Activated CD4-positive, alpha-beta T cell treated with anti-CD3 and anti-CD28 coated beads, Interleukin-2, amount 50 U/mL, for 4 hours (primary cell): Measurements from ENCODE around the gene ASXL1.

ENCODE experiments used
- DNase-seq, 2 experiments: peaks; one replicate each; pipeline ENCODE4 v3.0.0-alpha.2; 2020

The ASXL1 gene

DNA sequence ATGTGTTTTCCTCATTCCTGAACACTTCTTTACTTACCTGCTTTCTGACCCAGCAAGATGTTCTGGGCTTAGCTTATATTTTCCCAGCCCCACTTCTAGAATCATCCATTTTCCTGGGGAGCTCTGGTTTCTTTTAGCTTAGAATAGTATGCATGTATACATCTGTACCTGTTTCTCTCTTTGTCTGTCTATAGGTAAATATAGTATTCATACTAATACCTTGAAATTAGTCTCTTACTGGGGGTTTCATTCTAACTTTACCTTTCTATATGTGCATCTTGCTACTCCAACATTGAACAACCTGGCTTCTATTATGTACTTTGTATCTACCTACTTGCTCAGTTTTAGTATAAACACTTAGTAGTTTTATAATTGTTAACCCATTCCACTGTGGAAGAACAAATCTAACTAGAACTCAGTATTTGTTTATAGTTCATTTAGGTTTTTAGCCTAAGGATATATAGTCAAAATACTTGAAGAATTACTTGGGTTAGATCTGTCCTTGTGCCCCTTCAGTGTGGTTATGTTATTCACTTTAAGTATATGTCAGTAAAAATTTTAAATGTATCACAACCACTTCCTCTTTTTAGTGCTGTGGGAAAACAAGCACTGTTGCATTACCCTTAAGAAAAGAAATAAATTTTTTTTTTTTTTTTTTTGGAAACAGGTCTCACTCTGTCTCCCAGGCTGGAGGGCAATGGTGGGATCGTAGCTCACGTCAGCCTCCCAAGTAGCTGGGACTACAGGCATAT, 54.0 kb downstream of the ASXL1 start:
- no peak for DNase-seq

DNA sequence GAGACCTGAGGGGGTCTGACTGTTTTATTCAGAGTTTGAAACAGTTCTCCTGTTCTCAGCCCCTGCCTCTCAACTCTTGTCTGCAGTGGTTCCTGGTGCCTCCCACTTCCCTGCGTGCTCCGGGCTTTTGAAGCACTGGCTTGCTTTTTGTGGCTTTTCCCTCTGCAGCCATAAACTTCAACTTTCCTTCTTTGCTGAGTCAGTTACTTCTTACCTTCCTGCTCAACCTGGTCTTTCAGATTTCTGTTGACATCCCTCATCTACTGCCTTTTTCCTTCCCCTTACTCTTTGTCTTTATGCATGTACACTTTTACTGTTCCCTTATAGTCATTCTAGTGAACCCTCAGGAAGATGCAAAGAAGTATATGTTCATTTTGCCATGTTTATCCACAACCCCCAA, 57.4 kb downstream of the ASXL1 start:
- no peak for DNase-seq

DNA sequence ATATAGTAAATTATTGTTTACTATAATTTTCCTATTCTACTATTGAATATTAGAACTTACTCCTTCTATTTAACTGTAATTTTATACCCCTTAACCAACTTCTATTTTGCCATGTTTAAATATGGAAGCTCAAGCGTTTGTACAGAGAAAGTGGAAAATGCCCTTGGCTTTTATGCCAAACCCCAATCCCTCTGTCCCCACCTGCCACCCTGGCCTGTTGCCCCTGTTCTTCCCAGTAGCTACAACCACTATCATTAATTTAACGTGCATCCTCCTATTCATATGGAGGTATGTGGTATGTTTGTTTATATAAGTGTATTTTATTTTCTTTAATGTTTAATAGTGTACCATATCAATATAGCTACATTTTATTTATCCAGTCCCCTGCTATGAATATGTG, 58.1 kb downstream of the ASXL1 start:
- no peak for DNase-seq

DNA sequence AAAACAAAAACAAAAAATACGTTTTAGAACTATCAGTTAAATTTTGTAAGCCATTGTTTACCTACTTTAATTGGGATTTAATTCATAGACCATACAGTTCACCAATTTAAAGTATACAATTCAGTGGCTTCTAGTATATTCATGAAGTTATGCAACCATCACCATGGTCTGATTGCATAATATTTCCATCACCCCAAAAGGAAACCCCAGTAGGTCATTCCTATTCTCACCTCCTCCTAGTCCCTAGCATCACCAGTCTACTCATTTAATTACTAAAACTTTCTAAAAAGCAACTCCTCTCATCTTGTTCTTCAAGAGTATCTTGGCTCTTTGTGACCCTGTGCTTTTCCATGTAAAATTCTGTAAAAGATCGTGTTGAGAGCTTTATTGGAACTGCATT, 60.2 kb downstream of the ASXL1 start:
- DNase-seq, result no peak

DNA sequence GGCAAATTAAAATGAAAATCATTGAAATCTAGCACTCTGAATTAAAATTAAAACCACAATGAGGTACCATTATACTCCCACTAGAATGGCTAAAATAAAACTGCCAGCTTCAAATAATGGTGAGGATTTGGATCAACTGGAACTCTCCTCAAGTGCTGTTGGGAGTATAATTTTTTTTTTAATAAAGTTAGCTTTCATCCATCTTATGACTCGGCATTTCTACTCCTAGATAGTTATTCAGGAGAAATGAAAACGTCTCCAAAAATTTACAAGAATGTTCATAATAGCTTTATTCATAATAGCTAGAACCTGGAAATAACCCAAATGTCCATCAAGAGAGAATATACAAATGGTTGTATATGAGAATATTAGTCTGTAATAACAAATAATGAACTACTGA, 63.2 kb downstream of the ASXL1 start:
- no peak for DNase-seq

DNA sequence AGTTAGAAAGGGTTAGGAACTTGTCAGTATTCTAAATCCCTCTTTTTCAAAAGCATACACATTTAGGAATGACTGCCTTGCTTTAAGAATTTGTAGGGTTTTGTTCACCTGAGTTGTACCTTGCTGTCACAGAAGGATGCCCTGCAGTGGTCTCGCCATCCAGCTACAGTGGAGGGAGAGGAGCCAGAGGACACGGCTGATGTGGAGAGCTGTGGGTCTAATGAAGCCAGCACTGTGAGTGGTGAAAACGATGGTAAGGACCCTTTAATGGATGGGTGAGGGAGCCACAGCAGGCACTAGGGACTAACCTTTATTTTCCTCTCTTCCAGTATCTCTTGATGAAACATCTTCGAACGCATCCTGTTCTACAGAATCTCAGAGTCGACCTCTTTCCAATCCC, 69.9 kb downstream of the ASXL1 start:
- no peak for DNase-seq

DNA sequence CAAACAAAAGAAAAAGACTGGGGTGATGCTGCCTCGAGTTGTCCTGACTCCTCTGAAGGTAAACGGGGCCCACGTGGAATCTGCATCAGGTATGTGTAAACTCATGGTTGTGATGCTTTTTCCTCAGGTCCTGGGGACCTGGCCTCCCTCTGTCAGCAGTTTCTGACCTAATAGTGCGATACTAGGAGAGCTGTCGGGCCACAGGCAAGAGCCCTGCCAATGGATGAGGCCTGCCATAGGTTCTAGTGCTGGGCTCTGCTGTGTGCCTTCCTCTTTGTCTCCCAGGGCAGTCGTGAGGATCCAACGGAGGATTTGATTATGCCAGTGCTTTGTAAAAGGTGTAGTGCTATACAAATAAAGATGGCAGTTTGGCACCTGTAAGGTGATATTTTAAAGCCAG, 71.2 kb downstream of the ASXL1 start:
- DNase-seq, result no peak

DNA sequence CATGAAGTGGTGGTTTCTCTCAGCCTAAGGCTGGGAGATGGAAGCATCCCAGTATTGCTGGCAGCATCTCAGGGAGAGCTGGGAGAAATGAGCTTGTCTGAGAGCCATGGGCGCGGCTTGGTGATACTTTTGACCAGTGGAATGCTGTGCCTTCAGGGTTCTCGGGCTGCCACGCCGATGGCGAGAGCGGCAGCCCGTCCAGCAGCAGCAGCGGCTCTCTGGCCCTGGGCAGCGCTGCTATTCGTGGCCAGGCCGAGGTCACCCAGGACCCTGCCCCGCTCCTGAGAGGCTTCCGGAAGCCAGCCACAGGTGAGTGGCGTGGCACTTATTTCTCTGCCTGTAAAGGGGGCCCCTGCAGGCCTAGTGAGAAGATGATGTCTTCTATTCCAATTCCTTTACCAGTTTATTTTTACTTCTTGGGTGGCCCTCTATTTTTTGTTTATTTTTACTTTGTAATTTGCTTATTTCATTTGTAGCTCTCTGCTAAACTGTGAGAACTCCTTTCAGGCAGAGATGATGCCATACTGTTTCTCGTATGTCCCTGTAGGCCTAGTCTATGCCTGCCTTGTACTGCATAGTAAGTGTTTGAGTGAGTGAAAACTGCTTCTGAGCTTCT, 71.7 kb downstream of the ASXL1 start:
- DNase-seq, result no peak

DNA sequence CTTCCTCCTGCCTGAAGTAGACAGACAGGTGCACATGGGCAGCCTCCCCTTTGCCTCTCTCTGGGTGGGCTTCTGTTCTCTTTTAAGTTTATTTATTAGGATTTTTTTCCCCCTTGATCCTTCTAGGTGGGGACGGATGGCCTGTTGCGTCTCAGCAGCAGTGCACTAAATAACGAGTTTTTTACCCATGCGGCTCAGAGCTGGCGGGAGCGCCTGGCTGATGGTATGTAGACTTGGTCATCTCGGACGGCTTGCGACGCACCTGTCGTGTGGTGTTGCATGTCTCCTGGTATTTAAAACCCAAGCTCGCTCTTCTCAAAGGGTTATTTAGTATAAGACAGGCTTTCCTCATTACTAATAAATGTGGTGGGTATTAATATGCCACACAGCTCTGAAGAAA, 73.3 kb downstream of the ASXL1 start:
- DNase-seq, result no peak

DNA sequence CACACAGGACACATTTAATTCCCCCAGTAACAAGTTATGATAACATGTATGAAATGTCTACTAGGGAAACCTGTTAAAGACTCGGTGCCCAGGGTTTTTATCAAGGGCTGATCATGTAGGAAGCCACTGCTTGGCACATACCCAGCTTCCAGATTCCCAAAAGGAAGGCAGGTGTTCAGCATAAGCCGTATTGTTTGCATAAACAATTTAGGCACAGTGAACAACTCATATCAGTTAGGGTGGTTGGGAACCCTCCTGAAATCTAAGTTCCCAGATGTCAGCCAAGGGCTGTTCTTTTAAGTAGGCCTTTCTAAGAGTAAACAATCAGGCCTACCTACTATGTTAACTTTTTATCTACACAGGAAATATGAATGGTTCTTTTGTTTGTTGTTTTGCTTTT, 74.1 kb downstream of the ASXL1 start:
- no peak for DNase-seq

DNA sequence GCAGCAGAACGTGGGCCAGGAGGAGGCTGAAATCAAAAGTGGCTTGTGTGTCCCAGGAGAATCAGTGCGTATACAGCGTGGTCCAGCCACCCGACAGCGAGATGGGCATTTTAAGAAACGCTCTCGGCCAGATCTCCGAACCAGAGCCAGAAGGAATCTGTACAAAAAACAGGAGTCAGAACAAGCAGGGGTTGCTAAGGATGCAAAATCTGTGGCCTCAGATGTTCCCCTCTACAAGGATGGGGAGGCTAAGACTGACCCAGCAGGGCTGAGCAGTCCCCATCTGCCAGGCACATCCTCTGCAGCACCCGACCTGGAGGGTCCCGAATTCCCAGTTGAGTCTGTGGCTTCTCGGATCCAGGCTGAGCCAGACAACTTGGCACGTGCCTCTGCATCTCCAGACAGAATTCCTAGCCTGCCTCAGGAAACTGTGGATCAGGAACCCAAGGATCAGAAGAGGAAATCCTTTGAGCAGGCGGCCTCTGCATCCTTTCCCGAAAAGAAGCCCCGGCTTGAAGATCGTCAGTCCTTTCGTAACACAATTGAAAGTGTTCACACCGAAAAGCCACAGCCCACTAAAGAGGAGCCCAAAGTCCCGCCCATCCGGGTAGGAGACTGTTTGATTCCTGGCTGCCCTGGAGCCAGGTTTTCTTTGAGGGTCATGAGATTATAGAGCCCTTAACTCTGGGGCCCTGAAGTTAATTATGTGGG, 75.3 kb downstream of the ASXL1 start:
- DNase-seq, result no peak

DNA sequence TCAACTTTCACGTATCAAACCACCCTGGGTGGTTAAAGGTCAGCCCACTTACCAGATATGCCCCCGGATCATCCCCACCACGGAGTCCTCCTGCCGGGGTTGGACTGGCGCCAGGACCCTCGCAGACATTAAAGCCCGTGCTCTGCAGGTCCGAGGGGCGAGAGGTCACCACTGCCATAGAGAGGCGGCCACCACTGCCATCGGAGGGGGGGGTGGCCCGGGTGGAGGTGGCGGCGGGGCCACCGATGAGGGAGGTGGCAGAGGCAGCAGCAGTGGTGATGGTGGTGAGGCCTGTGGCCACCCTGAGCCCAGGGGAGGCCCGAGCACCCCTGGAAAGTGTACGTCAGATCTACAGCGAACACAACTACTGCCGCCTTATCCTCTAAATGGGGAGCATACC, 76.3 kb downstream of the ASXL1 start:
- no peak for DNase-seq

DNA sequence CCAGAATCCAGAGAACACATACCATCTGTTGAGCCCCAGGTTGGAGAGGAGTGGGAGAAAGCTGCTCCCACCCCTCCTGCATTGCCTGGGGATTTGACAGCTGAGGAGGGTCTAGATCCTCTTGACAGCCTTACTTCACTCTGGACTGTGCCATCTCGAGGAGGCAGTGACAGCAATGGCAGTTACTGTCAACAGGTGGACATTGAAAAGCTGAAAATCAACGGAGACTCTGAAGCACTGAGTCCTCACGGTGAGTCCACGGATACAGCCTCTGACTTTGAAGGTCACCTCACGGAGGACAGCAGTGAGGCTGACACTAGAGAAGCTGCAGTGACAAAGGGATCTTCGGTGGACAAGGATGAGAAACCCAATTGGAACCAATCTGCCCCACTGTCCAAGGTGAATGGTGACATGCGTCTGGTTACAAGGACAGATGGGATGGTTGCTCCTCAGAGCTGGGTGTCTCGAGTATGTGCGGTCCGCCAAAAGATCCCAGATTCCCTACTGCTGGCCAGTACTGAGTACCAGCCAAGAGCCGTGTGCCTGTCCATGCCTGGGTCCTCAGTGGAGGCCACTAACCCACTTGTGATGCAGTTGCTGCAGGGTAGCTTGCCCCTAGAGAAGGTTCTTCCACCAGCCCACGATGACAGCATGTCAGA, 77.4 kb downstream of the ASXL1 start:
- no peak for DNase-seq

DNA sequence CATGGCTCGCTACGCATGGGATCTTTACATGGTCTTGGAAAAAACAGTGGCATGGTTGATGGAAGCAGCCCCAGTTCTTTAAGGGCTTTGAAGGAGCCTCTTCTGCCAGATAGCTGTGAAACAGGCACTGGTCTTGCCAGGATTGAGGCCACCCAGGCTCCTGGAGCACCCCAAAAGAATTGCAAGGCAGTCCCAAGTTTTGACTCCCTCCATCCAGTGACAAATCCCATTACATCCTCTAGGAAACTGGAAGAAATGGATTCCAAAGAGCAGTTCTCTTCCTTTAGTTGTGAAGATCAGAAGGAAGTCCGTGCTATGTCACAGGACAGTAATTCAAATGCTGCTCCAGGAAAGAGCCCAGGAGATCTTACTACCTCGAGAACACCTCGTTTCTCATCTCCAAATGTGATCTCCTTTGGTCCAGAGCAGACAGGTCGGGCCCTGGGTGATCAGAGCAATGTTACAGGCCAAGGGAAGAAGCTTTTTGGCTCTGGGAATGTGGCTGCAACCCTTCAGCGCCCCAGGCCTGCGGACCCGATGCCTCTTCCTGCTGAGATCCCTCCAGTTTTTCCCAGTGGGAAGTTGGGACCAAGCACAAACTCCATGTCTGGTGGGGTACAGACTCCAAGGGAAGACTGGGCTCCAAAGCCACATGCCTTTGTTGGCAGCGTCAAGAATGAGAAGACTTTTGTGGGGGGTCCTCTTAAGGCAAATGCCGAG, 78.2 kb downstream of the ASXL1 start:
- no peak for DNase-seq

DNA sequence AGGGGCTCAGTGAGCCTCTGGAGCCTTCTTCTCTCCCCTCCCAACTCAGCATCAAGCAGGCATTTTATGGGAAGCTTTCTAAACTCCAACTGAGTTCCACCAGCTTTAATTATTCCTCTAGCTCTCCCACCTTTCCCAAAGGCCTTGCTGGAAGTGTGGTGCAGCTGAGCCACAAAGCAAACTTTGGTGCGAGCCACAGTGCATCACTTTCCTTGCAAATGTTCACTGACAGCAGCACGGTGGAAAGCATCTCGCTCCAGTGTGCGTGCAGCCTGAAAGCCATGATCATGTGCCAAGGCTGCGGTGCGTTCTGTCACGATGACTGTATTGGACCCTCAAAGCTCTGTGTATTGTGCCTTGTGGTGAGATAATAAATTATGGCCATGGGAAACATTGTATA, 78.8 kb downstream of the ASXL1 start:
- no peak for DNase-seq

DNA sequence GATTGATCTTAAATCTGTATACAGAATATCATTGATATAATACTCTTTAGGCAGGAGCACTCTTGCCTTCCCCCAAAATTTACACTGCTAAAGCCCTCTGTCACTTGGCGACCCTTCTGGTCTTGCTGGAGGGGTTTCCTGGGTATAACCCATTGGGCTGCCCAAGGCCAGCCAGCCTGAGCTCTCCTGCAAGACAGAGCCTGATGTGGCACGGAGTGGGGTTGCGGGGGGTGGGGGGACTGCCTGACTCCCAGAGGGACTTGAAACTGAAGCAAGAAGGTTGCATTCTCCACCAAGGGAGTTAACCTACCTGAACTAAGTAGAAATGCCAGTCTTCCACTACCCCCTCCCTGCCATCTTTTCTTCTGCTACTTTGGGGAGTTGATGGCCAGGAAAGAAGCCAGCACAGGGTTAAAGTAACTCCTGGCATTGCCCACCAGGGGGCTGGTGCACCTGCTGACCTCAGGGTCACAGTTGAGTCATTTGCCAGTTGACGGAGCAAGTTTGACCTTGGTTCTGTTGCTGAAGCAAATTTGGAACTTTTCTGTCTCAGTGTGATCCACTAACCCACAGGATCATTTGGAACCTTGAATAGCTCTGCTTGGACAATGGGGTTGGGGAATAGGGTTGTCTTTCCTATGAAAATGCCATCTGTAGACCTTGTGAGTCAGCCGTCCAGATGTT, 79.4 kb downstream of the ASXL1 start:
- DNase-seq, result no peak

DNA sequence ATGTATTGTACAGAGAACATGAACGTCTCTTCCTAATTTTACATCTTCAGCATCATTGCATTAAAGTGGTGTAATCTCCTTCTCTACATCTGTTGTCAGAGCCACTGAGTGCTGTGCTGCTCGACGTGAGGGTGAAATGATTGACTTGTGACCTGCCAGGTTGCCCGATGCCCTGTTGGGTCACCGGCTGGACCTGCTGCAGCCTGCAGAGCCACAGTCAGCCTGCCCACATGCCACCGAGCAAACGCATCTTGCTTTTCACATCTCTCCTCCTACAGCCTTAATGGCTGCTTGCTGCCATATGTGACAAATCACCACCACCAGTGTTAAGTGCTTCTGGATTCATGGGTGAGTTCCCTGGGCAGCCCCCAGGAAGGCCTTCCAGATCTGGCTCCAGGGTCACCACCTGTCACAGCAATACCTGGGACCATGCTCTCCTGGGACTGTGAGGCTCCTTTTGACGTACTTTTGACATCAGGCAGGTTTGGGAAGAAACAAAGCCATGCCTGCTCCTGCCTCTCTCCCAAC, 80.3 kb downstream of the ASXL1 start:
- no peak for DNase-seq

DNA sequence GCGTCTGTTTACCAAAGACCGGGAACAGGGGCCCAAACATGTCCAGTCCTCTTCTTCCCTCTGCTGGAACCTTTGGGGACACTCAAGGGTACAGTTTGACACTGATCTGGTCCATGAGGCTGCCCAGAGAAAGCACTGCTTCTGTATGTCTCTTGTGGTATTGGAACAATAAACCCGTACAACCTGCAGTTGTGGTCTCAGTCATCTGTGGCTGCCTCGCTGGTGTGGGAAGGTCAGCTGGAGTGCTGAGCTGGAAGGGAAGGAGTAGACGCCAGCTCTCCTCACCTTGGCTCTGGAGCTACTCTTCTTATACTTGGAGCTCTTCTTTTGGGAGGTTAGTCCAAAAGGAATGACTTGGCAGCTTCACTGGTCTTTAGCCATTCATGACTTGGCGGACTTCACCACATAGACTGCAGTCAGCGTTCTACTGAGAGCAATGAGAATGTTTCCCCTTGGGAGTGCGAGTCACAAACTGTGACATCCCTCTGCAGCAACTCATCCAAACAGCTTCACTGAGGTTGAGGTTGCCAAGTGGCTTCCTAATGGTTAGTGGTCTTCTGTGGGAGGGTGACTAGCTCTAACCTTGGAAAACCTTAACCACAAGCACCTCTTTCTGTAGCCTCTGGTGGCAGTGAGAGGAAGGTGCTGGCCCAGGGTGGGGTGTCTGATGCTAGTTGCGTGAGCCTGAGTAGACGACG, 81.2 kb downstream of the ASXL1 start:
- DNase-seq, result no peak

DNA sequence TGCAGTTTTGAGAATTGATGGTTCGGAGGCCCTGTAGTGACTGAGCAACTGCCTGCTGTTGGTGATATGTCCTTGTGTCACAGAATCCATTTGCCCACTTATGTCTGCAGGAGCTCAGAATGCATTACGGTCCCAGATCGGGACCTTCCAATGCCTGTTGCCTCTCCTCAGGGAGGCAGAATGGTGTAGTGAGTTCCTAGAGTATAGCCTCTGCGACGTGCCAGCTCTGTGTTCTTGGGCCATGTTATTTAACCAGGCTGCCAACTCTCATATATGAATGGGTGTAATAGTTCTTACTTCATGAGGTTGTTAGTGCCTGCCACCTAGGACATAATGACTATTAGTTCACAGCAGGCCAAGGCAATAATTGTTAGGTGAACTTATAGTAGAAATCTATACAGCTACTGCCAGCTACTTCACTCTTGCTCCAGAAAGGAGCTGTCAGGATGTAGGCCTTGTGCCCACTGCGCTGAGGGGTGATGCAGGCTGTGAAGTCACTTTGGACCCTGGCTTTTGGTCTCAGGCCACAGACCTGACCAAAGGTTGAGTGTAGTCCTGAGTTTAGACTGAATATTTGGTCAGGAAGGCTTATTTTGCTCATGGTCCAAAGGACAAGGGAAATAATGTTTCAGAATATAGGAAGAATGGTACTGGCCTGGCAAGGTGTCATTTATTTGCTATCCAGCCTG, 82.1 kb downstream of the ASXL1 start:
- DNase-seq, result no peak

DNA sequence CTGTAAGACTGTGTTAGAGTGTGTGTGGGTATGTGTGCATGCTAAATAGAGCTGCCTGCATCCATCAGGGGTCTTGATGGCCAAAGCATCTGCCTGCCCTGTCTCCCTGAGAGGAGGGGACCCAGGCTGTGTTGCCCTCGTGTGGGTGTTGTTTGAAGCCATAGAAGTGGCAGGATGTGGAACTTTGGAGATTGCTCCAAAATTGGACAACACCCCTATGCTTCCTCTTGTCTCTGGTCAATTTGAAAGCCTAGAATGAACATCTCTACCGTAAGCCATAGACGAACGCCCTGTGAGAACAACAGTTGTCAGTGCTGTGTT, 82.6 kb downstream of the ASXL1 start:
- no peak for DNase-seq

DNA sequence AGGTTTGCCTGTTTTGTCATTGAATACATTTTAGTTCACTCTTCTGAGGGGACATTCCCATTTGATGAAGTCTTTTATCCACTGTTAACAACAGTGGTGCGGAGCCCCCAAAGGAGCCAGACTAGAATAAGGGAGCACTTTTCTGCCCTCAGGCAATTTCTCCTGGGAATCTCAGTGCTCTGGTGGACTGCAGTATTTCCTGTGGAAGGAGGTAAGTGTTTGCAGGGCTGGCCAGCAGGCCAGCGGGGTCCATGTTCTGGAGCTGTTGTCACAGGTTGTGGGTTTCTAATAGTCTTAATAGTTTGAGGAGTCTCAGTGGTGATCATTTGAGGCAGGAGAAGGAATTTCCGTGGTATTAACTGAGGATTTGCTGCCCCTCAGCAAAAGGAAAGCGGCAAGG, 83.5 kb downstream of the ASXL1 start:
- no peak for DNase-seq
